Forelimb muscle (tissue), 1 donor: ENCODE results near the gene RERE. TPM values are rescaled to one million over a fixed set of nuclear protein-coding genes. Genes with fewer than 3 reads are reported as not detected.
"Not testable (repeated sequence)": the region's sequence is repeated elsewhere in the genome, so short reads cannot be mapped to it uniquely, and the experiment has no call there.

ENCODE experiments used
- DNase-seq: peaks from one replicate; pipeline ENCODE4 v3.0.0-alpha.2; 2013; ENCODE audit warnings: low read depth
- polyA plus RNA-seq: library from polyadenylated mRNA; unstranded; fragments of 120-200 nt; gene quantifications from one replicate; pipeline ENCODE4 v1.2.1, GENCODE V29; 2013; ENCODE audit not compliant: insufficient read length

Gene RERE
- polyA plus RNA-seq, 1 donor, result 72.2 TPM

DNA sequence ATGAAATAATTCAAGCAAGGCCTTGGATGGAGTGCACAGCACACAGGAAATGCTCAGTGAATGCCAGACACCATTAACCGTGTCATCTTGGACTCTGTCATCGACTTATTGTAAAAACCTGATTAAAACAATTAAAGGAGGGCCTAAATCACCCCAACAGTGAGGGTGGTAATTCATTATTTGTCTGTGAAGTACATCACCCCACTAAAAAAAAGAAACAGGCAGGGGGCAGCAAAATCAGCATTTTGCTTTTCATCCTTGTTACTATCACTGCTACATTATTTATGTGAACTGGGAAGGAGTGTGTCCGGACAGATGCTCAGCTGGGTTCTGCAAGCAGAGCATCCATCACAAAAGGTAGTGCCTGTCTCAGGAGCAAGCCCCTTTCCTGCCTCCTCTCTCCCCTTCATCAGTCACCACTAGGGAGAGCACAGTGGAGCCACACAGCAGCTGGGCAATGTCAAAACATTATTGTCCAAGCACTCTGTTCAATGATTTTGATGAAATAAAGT is 98.5 kb downstream of the RERE start:
- no peak for DNase-seq

DNA sequence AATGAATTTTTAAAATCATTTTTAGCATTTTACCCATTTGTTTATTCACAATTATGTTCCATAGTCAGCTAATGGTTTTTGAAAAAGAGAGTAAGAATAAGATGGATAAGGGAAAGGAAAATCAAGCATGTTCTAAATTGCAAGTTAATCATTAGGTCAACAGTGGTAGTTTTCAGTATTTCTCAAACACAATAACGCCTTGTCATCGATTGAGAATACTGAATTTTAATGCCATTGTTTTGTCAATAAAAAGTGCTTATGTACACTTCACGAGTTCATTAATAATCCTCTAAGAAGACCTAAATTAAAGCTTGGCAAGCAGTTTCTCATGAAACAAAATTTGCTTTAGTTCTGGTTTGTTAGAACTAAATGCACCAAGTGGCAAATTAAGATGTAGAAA is 100.3 kb downstream of the RERE start:
- no peak for DNase-seq

- DNase-seq, result no peak
Measured at GRCh38 chr1:8716238-8716637, 101.2 kb downstream of the RERE start.

GRCh38 chr1:8714173-8714572 is 103.3 kb downstream of the RERE start:
- no peak for DNase-seq

- DNase-seq, result peak; percentile 68
Measured at GRCh38 chr1:8712413-8713231, 104.8 kb downstream of the RERE start.

GRCh38 chr1:8711873-8712412 is 105.5 kb downstream of the RERE start:
- no peak for DNase-seq

GRCh38 chr1:8711151-8711550 is 106.3 kb downstream of the RERE start:
- no peak for DNase-seq

DNA sequence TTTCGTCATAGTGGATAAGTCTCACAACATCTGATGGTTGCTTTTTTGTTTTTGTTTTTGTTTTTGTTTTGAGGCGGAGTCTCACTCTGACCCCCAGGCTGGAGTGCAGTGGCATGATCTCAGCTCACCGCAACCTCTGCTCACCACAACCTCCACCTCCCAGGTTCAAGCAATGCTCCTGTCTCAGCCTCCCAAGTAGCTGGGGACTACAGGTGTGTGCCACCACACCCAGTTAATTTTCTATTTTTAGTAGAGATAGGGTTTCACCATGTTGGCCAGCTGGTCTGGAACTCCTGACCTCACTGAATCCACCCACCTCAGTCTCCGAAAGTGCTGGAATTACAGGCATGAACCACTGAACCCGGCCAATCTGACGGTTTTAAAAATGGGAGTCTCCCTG is 109.2 kb downstream of the RERE start:
- no peak for DNase-seq

DNA sequence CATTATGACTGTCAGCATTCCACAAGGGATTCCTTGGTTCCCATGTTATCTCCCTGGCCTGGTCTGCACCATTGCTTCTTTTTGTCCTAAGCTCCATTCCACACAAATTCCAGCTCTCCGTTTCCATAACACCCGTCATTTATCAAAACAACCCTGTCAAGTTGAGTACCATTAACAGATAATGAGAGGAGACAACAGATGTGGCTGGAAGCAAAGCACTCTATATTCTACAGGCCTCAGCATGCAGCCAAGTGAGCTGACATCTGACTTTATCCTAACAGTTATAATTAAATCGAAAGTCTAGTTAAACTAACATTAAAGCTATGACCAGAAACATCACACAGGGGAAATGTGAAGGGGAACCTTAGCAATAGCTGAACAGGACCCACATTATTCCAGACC is 110.4 kb downstream of the RERE start:
- DNase-seq, result no peak

DNA sequence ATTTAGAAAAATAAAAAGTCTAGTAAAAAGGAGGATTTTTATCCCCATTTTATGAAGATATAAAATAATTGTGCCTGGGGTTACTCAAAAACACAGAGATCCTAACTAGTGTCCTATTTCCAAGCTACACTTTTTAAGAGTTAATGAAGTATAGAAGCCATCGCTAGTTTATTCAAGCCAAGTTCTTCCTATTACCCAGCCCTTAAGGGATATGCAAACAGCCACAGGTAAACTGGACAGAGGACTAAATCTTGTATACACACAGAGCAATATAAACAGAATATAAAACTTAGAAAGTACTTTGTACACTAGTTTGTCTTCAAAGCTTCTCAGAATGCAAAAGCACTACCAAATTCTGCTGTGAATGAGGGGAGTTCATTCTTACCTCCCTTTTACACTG is 111.1 kb downstream of the RERE start:
- DNase-seq, result no peak

- DNase-seq, result no peak
Measured at GRCh38 chr1:8704866-8705506, 112.5 kb downstream of the RERE start.

DNA sequence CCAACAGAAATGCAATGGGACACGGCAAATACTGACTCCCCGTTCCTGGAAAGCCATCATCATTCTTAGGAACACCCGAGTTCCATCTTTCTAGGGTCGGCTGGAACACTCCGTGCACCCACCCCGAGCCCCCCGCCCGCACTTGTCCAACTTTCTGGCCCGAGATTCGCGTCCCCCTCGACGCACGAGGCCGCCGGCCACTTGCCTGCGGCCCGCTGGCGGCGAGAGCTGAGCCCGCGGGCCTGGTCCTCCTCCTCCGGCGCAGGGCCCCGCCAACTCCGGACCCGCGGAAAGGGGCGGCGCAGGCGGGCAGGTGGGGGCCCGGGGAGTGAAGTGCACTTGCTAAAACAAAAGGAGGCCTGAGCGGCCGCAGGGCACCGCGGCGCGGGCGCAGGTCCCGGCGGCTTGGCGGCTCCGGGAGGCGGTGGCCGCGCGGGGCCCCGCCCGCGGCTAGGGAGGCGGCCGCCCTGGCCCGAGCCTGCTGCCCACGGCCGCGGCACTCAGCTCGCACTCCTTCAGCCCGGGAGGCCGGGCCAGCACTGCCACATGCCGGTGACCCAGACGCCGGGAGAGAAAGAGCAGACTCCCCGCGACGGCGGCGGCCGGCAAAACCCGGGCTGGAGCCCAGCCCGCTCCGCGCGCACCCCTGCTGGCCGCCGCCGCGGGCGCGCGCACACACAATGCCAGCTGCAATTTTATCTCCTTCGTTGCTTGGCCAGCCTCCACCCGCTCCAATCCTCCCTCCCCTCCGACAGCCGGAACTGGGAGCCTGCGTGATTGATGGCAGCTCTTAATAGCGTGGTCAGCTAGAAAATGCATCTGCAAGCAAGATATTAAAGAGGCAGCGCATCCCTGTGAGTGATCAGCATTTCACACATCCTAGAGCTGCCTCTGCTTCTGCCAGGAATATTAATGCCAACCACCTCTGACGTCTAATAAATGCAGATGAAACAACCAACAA is 114.3 kb downstream of the RERE start:
- peak; percentile 62 for DNase-seq

GRCh38 chr1:8702472-8702849 is 115.0 kb downstream of the RERE start:
- no peak for DNase-seq

GRCh38 chr1:8701794-8702471 is 115.5 kb downstream of the RERE start:
- DNase-seq, result no peak

DNA sequence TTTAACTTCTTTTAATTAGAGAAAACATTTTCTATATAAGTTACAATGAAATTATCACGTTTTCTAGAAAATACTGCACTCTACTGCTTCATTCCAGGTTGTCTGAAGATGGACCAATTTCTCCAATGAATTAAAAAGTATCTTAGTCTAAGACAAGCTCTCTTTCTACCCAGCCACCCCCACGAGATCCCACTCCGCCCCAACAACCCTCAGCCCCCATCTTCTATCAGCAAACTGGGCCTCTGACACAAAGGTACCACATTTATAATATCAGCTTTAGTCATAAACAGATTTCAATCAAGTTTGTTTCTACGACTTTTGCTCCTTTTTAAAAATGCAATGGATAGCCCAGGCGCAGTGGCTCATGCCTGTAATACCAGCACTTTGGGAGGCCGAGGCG is 117.8 kb downstream of the RERE start:
- no peak for DNase-seq

- no peak for DNase-seq
Measured at GRCh38 chr1:8698937-8699447, 118.4 kb downstream of the RERE start.

DNA sequence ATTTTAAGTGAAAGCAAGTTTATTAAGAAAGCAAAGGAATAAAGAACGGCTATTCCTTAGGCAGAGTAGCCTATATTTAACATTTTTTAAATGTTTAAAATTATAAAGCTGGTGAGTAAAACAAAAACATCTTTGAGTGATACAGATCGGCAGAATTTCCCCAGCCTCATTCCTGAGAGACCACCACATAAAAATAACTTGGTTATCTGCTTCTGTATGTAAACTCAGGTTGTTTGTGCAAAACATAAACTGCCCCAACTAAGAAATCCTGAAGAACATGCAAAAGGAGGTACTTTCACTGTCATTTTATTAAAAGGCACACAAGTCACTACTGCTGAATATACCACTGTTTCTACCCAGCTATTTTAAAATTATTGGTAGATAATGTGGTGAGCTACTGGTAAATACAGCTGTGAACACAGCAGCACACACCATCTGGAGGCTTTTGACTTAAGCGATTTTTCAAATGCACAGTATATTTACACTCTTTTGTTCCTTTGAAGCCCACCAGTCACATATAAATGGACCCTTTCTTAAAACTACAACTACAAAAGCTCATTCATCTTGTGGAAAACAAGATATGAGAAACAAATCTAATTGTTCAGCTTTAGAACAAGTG is 119.3 kb downstream of the RERE start:
- no peak for DNase-seq

DNA sequence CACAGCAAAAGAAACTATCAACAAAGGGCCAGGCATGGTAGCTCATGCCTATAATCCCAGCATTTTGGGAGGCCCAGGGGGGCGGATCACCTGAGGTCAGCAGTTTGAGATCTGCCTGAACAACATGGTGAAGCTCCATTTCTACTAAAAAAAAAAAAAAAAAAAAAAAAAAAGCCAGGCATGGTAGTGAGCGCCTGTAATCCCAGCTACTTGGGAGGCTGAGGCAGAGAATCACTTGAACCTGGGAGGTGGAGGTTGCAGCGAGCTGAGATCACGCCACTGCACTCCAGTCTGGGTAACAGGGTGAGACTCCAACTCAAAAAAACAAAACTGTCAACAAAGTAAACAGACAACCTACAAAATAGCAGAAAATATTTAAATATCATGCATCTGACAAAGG is 122.0 kb downstream of the RERE start:
- DNase-seq, result not testable (repeated sequence)

DNA sequence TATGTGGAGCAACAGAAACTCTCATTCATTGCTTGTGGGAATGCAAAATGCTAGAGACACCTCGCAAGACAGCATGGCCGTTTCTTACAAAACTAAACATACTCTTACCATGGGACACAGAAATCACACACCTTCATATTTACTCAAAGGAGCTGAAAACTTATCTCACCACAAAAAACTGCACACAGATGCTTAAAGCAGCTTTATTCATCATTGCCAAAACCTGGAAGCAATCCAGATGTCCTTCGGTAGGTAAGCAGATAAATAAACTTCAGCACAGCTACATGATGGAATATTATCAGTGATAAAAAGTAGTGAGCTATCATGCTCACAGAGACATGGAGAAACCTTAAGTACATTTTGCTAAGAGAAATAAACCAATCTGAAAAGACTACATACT is 124.3 kb downstream of the RERE start:
- no peak for DNase-seq

GRCh38 chr1:8691662-8692061 is 125.8 kb downstream of the RERE start:
- no peak for DNase-seq

DNA sequence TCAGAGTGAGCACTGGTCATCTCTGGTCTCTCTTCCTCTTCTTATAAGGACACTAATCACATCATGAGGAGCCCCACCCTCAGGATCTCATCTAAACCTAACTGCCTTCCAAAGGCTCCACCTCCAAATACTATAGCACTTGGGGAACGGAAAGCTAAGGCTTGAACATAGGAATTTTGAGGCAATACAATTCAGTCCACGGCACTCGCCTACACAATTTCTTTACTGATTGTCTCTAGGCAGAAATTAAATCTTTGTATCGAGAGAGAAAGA is 127.3 kb downstream of the RERE start:
- no peak for DNase-seq
